Activated naive CD8-positive, alpha-beta T cell treated with anti-CD3 and anti-CD28 coated beads, Interleukin-2, amount 50 U/mL, for 24 hours (primary cell): ENCODE data around the gene STAT6.

Experiments used
- ATAC-seq: fragments of 150-1000 bp; cut with Tn5 transposase; one replicate; pipeline ENCODE4 v1.10.0; 2021
- DNase-seq: peaks from one replicate; pipeline ENCODE4 v3.0.0; 2021
- H3K27ac Mint-ChIP-seq: one replicate; pipeline ENCODE4 v1.8.0; 2021; ENCODE audit warnings: mild to moderate bottlenecking, mixed read lengths
- H3K27me3 Mint-ChIP-seq: one replicate; pipeline ENCODE4 v1.8.0; 2021; ENCODE audit warnings: mixed read lengths
- H3K36me3 Mint-ChIP-seq: one replicate; pipeline ENCODE4 v1.8.0; 2021; ENCODE audit warnings: low read depth, mixed read lengths
- H3K4me1 Mint-ChIP-seq: one replicate; pipeline ENCODE4 v1.8.0; 2021; ENCODE audit warnings: mixed read lengths
- H3K4me3 Mint-ChIP-seq: one replicate; pipeline ENCODE4 v1.8.0; 2021; ENCODE audit warnings: mild to moderate bottlenecking, moderate library complexity, mixed read lengths
- H3K9me3 Mint-ChIP-seq: one replicate; pipeline ENCODE4 v1.8.0; 2021; ENCODE audit warnings: mixed read lengths

STAT6 gene

GRCh38 chr12:57094208-57095160 lies 16.7 kb downstream of the STAT6 start:
- peak overlapping the region; percentile 95 for H3K27ac Mint-ChIP-seq
- no peak for ATAC-seq
- peaks cover 68% of the 10 kb centered on the region for H3K4me1 Mint-ChIP-seq
- no peaks in the 10 kb centered on the region for H3K27me3 Mint-ChIP-seq
- peaks cover 64% of the 10 kb centered on the region for H3K36me3 Mint-ChIP-seq
- H3K4me3 Mint-ChIP-seq: no peak overlapping the region
- DNase-seq: no peak
- no peaks in the 10 kb centered on the region for H3K9me3 Mint-ChIP-seq

GRCh38 chr12:57093415-57094207 lies 17.6 kb downstream of the STAT6 start:
- DNase-seq: peak; percentile 82
- H3K36me3 Mint-ChIP-seq: peaks cover 59% of the 10 kb centered on the region
- peak; percentile 50 for ATAC-seq
- H3K27ac Mint-ChIP-seq: peak overlapping the region; percentile 95
- no peaks in the 10 kb centered on the region for H3K9me3 Mint-ChIP-seq
- peak overlapping the region; percentile 69 for H3K4me3 Mint-ChIP-seq
- H3K4me1 Mint-ChIP-seq: peaks cover 66% of the 10 kb centered on the region
- H3K27me3 Mint-ChIP-seq: no peaks in the 10 kb centered on the region

- peaks cover 55% of the 10 kb centered on the region for H3K36me3 Mint-ChIP-seq
- no peak for DNase-seq
- H3K27ac Mint-ChIP-seq: peak overlapping the region; percentile 74
- peak overlapping the region; percentile 93 for H3K4me3 Mint-ChIP-seq
- peaks cover 71% of the 10 kb centered on the region for H3K4me1 Mint-ChIP-seq
- ATAC-seq: no peak
- no peaks in the 10 kb centered on the region for H3K27me3 Mint-ChIP-seq
- no peaks in the 10 kb centered on the region for H3K9me3 Mint-ChIP-seq
Measured at GRCh38 chr12:57092876-57093414, 18.2 kb downstream of the STAT6 start.

- DNase-seq: no peak
- peaks cover 72% of the 10 kb centered on the region for H3K4me1 Mint-ChIP-seq
- H3K9me3 Mint-ChIP-seq: no peaks in the 10 kb centered on the region
- peak overlapping the region; percentile 74 for H3K27ac Mint-ChIP-seq
- peak overlapping the region; percentile 93 for H3K4me3 Mint-ChIP-seq
- peaks cover 53% of the 10 kb centered on the region for H3K36me3 Mint-ChIP-seq
- H3K27me3 Mint-ChIP-seq: no peaks in the 10 kb centered on the region
- ATAC-seq: no peak
Measured at GRCh38 chr12:57092529-57092862, 18.7 kb downstream of the STAT6 start.

- Mint-ChIP-seq H3K27ac (peak overlapping the region; percentile 74), H3K4me3 (peak overlapping the region; percentile 93), H3K4me1 (peaks cover 67% of the 10 kb centered on the region), H3K36me3 (peaks cover 49% of the 10 kb centered on the region), H3K9me3 (no peaks in the 10 kb centered on the region), H3K27me3 (no peaks in the 10 kb centered on the region)
- ATAC-seq (no peak), DNase-seq (no peak)
Measured at GRCh38 chr12:57091638-57092528, 19.3 kb downstream of the STAT6 start.

- Mint-ChIP-seq H3K27ac (peak overlapping the region; percentile 46), H3K4me1 (peaks cover 68% of the 10 kb centered on the region), H3K9me3 (no peaks in the 10 kb centered on the region), H3K4me3 (peak overlapping the region; percentile 93), H3K27me3 (no peaks in the 10 kb centered on the region), H3K36me3 (peaks cover 41% of the 10 kb centered on the region)
- no peak for ATAC-seq
- DNase-seq: no peak
Measured at GRCh38 chr12:57090924-57091637, 20.1 kb downstream of the STAT6 start.

- Mint-ChIP-seq H3K4me3 (peak overlapping the region; percentile 93), H3K27ac (peak overlapping the region; percentile 46)
Measured at GRCh38 chr12:57090490-57090889, 20.7 kb downstream of the STAT6 start.

GRCh38 chr12:57089271-57090245 lies 21.6 kb downstream of the STAT6 start:
- Mint-ChIP-seq H3K36me3 (peaks cover 34% of the 10 kb centered on the region), H3K9me3 (no peaks in the 10 kb centered on the region), H3K4me1 (peaks cover 75% of the 10 kb centered on the region), H3K27me3 (no peaks in the 10 kb centered on the region), H3K4me3 (peak overlapping the region; percentile 93), H3K27ac (peak overlapping the region; percentile 89)
- DNase-seq: peak; percentile 69
- no peak for ATAC-seq

More at GRCh38 chr12:57090490-57090889, 20.7 kb downstream of the STAT6 start:
- DNase-seq (no peak), ATAC-seq (no peak)
- Mint-ChIP-seq H3K4me1 (peaks cover 73% of the 10 kb centered on the region), H3K27me3 (no peaks in the 10 kb centered on the region), H3K9me3 (no peaks in the 10 kb centered on the region), H3K36me3 (peaks cover 38% of the 10 kb centered on the region)

- no peaks in the 10 kb centered on the region for H3K9me3 Mint-ChIP-seq
- peaks cover 70% of the 10 kb centered on the region for H3K4me1 Mint-ChIP-seq
- DNase-seq (peak; percentile 91), ATAC-seq (peak; percentile 47)
- no peaks in the 10 kb centered on the region for H3K27me3 Mint-ChIP-seq
- H3K27ac Mint-ChIP-seq: peak within 1 kb of the TSS; percentile 98
- H3K4me3 Mint-ChIP-seq: peak within 1 kb of the TSS; percentile 93
- peaks cover 34% of the 10 kb centered on the region for H3K36me3 Mint-ChIP-seq
Measured at GRCh38 chr12:57088354-57089270, 22.6 kb downstream of the STAT6 start, which contains the start of gene NAB2. Gene NAB2, plus strand, starts transcription at chr12:57089114. Its CDS starts 158 bp downstream, at chr12:57089272.

GRCh38 chr12:57087691-57088353 lies 23.3 kb downstream of the STAT6 start:
- DNase-seq (peak; percentile 88), ATAC-seq (peak; percentile 51)
- peak overlapping the region; percentile 88 for H3K4me3 Mint-ChIP-seq
- peaks cover 29% of the 10 kb centered on the region for H3K36me3 Mint-ChIP-seq
- H3K4me1 Mint-ChIP-seq: peaks cover 69% of the 10 kb centered on the region
- peak overlapping the region; percentile 98 for H3K27ac Mint-ChIP-seq
- H3K9me3 Mint-ChIP-seq: no peaks in the 10 kb centered on the region
- H3K27me3 Mint-ChIP-seq: no peaks in the 10 kb centered on the region

- peak overlapping the region; percentile 98 for H3K27ac Mint-ChIP-seq
- H3K27me3 Mint-ChIP-seq: no peaks in the 10 kb centered on the region
- no peaks in the 10 kb centered on the region for H3K9me3 Mint-ChIP-seq
- peaks cover 23% of the 10 kb centered on the region for H3K36me3 Mint-ChIP-seq
- H3K4me3 Mint-ChIP-seq: peak overlapping the region; percentile 88
- ATAC-seq (peak; percentile 42), DNase-seq (peak; percentile 96)
- H3K4me1 Mint-ChIP-seq: peaks cover 63% of the 10 kb centered on the region
Measured at GRCh38 chr12:57087010-57087690, 24.0 kb downstream of the STAT6 start.
